HG02840 (cell line): ENCODE measurements around the gene EML6.
"Not testable (repeated sequence)": the region's sequence is repeated elsewhere in the genome, so short reads cannot be mapped to it uniquely, and the experiment has no call there.

Experiments
- ATAC-seq: cut with Tn5 transposase; IDR thresholded peaks from one replicate; pipeline ENCODE4 v1.9.1; 2021; ENCODE audit warnings: mild to moderate bottlenecking, moderate library complexity, moderate number of reproducible peaks; ENCODE audit not compliant: unreplicated experiment, low FRiP score

Gene EML6

GRCh38 chr2:54839461-54840255 lies 116.2 kb downstream of the EML6 start:
- no peak for ATAC-seq

GRCh38 chr2:54840559-54841468 lies 117.4 kb downstream of the EML6 start:
- ATAC-seq = no peak

DNA sequence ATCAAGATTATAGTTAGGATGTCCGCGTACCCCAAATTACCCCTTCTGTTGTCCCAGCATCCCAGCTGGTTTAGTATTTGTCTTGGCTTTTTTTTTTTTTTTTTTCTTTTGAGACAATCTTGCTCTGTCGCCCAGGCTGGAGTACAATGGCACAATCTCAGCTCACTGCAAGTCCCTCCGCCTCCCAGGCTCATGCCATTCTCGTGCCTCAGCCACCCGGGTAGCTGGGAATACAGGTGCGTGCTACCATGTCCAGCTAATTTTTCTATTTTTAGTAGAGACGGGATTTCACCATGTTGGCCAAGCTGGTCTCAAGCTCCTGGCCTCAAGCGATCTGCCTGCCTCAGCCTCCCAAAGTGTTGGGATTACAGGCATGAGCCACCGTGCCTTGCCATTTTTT lies 118.0 kb downstream of the EML6 start:
- not testable (repeated sequence) for ATAC-seq

DNA sequence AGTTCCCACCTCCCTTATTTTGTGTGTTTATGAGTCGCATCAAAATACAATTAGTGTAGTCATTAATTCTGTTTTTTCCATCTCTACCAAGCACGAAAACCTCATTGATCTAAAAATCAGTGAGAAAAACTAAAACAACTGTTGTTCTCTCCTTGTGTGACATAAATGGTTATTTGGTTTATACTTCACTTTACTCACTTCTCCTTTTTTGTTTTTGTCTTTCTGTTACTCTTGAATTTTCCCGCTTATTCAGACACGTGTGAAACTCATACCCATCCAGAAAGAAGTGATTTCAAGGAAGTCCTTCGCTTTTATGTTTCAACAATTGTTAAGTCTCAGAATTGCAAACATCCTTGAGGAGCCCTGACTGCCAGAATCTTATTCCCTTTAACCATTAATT lies 121.6 kb downstream of the EML6 start:
- no peak for ATAC-seq

- no peak for ATAC-seq
Observed at GRCh38 chr2:54845514-54845913, 122.1 kb downstream of the EML6 start.

DNA sequence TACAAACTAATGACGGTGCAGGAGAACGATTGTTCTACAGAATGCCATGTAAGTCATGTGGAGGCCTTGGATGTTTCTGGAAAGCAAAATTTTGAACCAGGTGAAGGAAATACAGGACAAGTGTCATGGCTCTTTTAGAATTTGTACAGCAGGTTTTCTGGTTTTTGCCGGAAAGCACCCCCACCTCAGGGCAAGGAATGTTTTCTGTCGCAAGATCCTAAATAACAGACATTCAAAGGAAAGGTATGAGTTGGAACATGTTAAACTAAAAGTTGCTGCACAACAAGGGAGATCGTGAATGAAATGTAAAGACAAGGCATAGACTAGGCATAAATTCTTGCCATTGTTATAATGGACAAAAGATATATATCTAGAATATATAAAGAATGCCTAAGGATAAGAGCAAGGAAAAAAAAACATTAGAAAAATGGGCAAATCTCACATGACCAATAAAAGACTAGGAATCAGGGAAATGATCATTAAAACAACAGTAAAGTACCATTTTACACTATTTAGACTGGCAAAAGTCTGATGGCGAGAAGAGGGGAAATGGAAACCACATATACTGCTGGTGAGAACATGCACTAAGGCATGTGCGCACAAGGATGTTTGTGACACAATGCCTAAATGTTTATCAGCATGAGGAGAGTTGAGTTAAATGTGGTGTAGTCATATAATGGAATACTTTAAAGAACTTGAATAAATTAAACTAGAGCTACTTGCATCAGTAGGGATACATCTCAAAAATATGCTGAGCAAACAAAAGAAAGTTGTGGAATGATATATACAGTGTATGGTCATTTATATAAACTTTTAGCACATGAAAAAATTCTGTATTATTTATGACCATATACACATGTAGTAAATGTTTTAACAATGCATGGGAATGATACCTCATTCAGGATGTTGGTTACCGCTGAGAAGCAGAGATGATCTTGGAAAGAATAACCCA lies 127.0 kb downstream of the EML6 start:
- ATAC-seq = no peak

GRCh38 chr2:54853616-54854310 lies 130.3 kb downstream of the EML6 start:
- no peak for ATAC-seq

DNA sequence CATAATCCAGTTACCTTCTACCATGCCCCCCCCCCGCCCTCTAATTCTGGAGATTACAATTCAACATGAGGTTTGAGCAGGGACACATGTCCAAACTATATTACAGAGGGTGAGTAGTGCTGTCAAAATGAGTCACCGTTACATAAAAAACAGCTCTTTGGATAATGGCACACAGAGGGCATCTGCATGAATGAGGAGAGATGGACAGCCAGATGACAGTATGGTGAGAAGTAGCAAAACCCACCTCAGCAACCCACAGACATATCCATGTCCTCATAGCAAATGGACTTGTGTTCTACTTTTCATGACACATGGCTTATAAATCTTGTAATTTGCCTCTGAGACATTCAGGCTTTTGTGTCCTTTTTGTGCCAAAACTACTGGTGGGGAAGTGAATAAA lies 132.0 kb downstream of the EML6 start:
- ATAC-seq = no peak

GRCh38 chr2:54858021-54858681 lies 134.7 kb downstream of the EML6 start:
- no peak for ATAC-seq

GRCh38 chr2:54859416-54859815 lies 136.0 kb downstream of the EML6 start:
- no peak for ATAC-seq

DNA sequence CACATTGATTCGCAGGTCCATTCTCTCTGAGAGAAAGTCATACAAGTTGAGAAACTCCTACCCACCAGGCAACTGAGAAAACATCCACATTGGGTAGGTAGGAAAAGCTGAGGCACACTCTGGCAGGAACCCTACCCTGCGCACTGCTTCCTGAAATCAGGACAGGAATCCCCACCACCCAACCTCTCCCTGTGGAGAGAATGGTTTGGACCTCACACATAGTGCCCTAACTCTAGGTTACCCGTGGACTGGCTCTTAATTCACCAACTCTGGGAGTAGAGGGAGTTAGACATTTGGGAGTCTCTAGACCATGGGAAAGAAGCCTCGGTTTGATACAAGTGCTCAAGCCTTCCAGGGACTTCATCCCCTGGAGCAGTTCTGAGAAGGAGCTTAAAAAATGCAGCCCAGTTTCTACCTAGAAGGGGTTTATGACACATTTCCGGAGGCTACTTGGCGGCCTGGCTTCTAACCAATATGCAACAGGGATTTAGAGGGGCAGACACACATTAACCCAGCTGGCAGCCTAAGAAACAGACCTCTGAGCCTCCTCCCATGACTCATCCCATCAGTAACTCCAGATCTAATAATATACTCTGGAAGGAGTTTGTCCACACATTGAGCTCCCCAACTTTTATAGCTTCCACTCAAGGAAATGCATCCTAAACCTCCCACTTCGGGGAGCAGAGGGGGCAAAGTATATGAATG lies 136.7 kb downstream of the EML6 start:
- ATAC-seq = no peak

DNA sequence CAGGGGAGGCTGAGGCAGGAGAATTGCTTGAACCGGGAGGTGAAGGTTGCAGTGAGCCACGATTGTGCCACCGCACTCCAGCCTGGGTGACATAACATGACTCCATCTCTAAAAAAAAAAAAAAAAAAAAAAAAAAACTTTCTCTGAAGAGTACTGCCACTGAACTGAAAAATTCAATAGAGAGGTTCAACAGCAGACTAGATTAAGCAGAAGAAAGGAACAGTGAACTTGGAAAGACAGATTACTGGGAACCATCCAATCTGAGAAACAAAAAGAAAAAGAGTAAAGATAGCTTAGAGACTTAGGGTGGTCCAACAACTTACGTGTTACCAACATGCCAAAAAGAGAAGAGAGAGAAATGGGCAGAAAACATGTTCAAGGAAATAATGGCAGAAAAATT lies 138.8 kb downstream of the EML6 start:
- no peak for ATAC-seq

DNA sequence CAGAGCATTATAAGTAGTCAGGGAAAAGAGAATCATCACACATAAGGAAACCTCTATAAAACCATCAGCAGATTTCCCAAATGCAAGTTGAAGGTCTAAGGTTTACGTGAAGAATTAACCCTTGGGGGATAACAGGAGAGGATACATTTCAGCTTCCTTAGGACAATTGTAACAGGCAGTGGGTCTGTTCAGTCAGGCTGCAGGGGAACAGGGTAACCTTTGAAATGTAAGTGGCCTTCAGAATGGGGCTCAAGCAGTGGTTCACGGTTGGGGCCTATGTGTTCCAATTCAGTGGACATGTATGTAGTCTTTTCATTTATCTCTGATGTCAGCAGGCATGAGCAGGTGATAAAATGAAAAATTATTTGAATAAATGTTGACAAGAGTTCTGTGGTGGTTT lies 139.3 kb downstream of the EML6 start:
- no peak for ATAC-seq

DNA sequence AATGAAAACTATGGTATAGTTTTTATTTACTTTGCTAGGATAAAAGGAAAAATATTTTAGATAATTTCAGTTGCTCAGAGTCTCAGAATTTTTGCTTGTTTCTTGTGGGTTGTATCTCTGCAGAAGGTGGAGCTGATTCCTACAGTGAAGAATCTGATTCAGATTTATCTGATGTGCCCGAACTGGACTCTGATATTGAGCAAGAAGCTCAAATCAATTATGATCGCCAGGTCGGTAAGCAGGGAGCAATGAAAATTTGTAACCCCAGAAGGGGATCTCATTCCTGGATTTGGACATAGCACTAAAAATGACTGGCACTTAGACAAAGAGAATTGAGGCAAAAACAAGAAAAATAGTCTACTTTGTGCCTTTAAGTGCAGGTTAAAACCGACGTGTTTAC lies 140.2 kb downstream of the EML6 start:
- no peak for ATAC-seq

GRCh38 chr2:54864096-54864495 lies 140.6 kb downstream of the EML6 start:
- no peak for ATAC-seq

DNA sequence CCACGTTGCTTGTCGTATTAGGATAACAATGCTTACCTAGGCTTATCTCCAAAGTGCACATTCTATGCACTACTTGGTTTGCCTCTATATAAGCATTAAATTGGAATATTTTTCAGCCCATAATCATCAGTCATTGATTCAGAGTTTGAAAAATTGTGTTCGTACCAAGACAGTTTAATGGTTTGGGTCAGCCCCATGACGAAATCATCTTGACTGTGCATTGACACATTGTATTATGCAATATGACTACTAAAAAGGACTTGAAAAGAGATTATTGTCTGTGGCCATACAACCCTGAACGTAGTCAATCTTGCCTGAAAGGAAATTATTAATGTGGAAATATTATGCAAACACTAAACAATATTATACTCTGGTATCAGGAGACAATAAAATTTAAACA lies 141.3 kb downstream of the EML6 start:
- no peak for ATAC-seq

DNA sequence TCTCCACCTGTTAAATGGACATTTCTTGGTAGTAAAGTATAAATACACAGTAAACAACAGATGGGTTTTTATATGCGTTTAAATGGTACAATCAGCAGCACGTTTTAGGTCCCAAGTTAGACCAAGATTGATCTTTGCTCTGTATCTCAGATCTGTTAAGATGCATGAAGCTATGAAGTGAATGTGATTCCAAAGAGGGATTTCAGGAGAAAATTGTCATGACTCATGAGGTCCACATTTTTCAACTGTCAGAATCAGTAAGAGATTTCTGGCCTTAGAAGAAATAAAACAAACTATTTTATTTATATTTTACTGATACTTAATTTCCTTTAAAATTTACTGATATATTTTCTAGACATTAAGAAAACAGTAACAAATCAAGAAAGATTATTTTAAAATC lies 142.7 kb downstream of the EML6 start:
- ATAC-seq = no peak

GRCh38 chr2:54866868-54867267 lies 143.4 kb downstream of the EML6 start:
- peak; percentile 80 for ATAC-seq

DNA sequence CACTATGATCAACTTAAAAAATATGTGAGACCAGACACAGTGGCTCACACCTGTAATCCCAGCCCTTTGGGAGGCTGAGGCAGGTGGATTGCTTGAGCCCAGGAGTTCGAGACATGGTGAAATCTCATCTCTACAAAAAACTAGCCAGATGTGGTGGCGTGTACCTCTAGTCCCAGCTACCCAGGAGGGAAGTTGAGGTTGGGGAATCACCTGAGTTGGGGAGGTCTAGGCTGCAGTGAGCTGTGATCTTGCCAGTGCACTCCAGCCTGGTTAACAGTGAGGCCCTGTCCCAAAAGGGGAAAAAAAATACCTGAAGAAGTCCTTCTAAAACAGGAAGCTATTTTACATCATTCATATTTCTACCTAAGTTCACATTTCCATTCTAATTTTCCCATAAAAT lies 144.0 kb downstream of the EML6 start:
- peak; percentile 48 for ATAC-seq
